ENCODE measurements around the gene THRSP.
"Not testable (repeated sequence)": the region's sequence is repeated elsewhere in the genome, so short reads cannot be mapped to it uniquely, and the experiment has no call there.

The THRSP gene

GRCh38 chr11:78069465-78069864 lies 5.8 kb downstream of the THRSP start:
- DNase-seq: no peak

GRCh38 chr11:78070621-78071020 lies 7.0 kb downstream of the THRSP start:
- no peak for DNase-seq

GRCh38 chr11:78071717-78072116 lies 8.1 kb downstream of the THRSP start:
- no peak for DNase-seq

- no peak for DNase-seq
These were observed 8.8 kb downstream of the THRSP start for GRCh38 chr11:78072455-78072854.

- DNase-seq: peak; percentile 22
These were observed 11.1 kb downstream of the THRSP start for GRCh38 chr11:78074756-78075155.

- DNase-seq: peak; percentile 41
These were observed 13.2 kb downstream of the THRSP start for GRCh38 chr11:78076733-78077403.

- DNase-seq: not testable (repeated sequence)
These were observed 13.9 kb downstream of the THRSP start for GRCh38 chr11:78077592-78077991.

GRCh38 chr11:78078218-78079167 lies 14.8 kb downstream of the THRSP start:
- DNase-seq: no peak

GRCh38 chr11:78079232-78080083 lies 15.8 kb downstream of the THRSP start, which contains the start of gene NDUFC2:
TSS of gene NDUFC2 (minus strand) at chr11:78079862. CDS start at chr11:78079744, 118 bp downstream.
- peak; percentile 86 for DNase-seq

- no peak for DNase-seq
These were observed 16.6 kb downstream of the THRSP start for GRCh38 chr11:78080084-78080817.

GRCh38 chr11:78080818-78081495 lies 17.3 kb downstream of the THRSP start:
- DNase-seq: no peak

GRCh38 chr11:78081583-78081982 lies 17.9 kb downstream of the THRSP start:
- DNase-seq: no peak

- no peak for DNase-seq
These were observed 18.5 kb downstream of the THRSP start for GRCh38 chr11:78082146-78082545.

- DNase-seq: no peak
These were observed 19.4 kb downstream of the THRSP start for GRCh38 chr11:78083021-78083420.

- not testable (repeated sequence) for DNase-seq
These were observed 20.8 kb downstream of the THRSP start for GRCh38 chr11:78084506-78084905.

GRCh38 chr11:78085972-78086371 lies 22.3 kb downstream of the THRSP start:
- DNase-seq: no peak

GRCh38 chr11:78086521-78087074 lies 22.9 kb downstream of the THRSP start:
- DNase-seq: not testable (repeated sequence)

- no peak for DNase-seq
These were observed 30.6 kb downstream of the THRSP start for GRCh38 chr11:78094250-78094649.

GRCh38 chr11:78097666-78098385 lies 34.2 kb downstream of the THRSP start:
- no peak for DNase-seq

GRCh38 chr11:78099666-78100065 lies 36.0 kb downstream of the THRSP start:
- DNase-seq: no peak

GRCh38 chr11:78100261-78100660 lies 36.6 kb downstream of the THRSP start:
- DNase-seq: no peak

Data from activated effector memory CD4-positive, alpha-beta T cell treated with anti-CD3 and anti-CD28 coated beads, Interleukin-2, amount 50 U/mL, for 16 hours (primary cell).